ENCODE measurements around the gene ANKIB1.

Gene ANKIB1

DNA sequence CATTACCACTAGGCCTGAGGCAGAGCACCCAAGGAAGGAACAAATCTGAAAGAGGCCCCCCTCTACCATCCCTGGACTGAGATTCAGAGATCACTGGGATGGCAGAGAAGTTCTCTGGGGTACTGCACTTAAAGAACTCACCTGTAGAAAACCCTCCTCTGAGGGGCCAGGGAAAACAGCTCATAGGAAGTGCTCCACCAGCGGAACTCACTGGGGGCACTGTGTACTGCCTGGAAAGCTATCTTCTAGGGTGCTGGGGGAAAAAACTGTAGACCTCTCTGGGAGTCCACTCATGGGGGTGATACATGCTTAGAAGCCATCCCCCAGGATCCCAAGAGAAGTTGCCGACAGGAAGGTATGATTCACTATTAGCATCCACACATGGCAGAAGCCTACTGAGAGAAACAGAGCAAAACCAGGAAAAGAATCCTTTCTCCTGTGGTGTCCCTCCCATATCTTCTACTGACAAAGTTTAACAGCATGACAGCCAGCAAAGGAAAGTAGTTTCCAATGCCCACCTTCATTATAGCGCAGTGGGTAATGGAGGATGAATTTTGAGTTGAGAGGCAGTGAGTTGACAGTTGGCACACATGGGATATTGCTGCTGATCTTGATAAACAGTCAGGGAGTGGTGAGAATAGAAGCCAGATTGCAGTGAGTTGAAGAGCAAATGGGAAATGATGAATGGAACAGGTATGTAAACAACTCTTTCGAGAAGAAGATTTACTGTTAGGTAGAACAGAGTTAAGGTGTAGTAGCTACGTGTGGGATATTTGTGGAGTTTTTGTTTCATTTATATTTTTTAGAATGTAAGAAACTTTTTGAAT lies 20.9 kb downstream of the ANKIB1 start:
- DNase-seq: no peak

DNA sequence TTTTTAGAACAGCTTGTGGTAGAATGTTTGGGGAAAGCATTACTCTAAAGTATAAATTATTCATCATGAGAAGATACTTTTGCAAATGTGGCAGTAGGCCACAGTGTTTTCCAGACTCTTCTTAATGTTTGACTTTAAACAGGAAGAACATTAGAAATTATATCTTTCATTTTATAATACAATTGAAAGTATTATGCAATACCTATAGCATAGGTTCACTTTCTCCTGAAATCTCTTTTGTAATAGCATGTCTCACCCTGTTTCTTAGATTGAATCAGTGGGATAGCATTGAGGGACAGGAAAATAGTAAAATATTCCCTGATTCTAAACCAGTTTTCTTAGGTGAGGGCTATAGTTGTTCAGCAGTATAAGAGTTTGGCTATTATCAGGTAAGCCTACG lies 23.1 kb downstream of the ANKIB1 start:
- no peak for DNase-seq

DNA sequence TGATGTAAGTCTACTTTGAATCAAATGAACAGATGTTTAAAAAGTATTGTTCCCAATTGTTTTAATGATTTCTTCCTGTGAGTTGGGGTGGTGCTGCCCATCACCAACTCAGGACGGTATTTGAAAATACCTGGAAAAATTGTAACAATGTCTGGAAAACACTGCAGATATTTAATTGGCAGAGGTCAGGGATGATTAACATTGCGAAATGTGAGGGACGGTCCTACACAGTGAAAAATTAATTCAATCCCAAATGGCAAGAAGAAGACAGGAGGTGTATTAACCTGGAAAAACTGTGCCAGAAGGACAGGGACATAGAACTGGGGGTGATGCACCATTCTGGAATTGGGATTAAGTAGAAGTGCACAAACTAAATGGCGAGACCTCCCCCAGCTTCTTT lies 29.6 kb downstream of the ANKIB1 start:
- no peak for DNase-seq

DNA sequence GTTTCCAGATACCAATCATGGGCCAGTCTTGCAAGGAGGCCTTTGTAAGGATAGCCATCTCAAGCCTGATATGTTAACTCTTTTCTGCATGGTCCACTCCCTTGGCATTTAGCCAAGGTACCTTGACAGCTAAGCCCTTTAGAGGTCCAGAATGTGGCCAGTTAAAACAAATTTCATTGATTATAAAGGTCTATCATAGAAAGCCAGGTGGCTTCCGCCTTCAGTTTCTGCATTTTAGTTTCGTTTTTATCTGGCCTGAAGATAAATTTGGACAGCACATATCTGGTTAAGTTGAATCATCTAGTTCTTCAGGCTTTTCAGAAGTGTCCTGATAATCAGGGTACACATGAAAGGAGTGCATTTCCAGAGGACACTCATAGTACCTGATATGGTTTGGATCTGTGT lies 30.7 kb downstream of the ANKIB1 start:
- DNase-seq: no peak

DNA sequence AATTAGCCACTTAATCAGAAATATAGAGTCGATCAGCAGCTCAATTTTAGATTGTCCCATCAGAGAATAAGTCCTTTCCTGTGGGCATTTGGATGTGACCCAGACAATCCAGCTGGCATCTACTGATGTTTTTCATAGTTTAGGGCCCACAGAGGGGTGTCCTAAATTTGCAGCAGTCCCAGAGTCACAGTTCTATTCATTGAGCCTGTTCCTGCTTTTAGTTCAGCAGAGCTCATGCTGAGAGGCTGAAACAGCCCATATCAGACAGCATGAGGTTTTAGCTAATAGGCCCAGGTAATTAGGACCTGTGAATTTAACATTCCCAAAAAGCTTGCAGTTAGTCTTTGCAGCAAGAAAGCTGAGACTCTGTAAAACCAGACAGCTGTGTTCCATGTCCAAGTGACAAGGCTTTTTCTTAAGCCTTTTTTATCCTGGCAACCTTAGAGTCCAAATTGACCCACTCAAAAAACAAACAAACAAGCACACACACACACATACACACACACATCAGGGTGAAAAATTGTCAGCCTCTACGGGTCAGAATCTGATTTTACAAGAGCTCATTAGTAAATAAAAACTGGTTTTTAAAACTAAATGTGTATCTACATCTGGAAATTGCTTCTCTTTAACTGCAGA lies 33.7 kb downstream of the ANKIB1 start:
- DNase-seq: no peak

DNA sequence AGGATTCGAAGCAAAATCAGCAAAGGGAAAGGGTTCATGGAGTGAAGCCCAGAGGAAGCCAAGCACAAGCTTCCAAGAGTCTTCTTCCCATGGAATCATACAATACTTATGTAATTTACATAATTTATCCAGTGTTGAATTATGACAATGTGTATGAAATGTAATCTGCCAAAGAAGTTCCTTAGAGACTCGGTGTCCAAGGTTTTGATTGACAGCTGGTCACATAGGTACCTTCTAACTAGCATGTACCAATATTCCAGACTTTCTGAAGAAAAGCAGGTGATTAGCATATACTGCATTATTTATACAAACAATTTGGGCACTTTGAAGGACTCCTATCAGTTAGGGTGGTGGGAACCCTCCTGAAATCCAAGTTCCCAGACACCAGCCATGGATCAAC lies 35.3 kb downstream of the ANKIB1 start:
- DNase-seq: no peak

DNA sequence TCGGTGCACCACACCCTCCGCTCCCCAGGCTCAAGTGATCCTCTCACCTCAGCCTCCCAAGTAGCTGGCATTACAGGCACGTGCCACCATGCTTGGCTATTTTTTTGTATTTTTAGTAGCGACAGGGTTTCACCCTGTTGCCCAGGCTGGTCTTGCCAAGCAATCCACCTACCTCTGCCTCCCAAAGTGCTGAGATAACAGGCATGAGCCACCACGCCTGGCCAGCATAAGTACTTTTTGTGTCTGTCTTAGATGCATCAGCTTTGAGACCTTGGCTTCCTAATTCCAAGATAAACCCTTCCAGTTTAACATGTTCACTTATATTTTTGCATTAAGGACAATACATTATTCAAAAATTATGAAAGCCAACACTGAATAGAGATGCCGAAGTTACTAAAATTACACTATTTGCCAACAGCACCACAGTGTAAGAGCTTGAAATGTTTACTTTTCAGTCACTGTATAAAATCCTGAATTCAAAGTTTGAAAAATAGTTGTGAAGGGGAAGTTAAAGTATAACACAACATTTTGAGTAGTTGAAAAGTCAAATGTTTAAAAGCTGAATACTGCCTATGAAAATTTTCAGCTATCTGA lies 36.5 kb downstream of the ANKIB1 start:
- no peak for DNase-seq

DNA sequence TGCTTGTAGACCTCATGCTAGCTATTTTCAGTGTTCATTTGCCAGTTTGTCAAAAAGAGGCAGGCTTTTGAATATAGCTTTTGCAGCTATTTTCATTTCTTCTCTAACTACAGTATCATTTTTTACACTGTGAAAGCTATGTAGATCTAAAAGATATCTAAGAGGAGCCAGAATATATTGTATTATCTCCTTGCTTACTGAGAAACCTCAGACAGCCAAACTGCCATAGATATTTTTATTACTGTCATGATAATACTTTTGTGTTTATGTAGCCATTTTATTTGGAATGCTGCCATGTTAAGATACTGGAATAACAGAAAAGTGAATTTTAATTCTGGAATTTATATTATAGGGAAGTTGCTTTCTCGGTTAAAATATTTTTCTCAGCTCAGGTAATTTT lies 37.2 kb downstream of the ANKIB1 start:
- no peak for DNase-seq

DNA sequence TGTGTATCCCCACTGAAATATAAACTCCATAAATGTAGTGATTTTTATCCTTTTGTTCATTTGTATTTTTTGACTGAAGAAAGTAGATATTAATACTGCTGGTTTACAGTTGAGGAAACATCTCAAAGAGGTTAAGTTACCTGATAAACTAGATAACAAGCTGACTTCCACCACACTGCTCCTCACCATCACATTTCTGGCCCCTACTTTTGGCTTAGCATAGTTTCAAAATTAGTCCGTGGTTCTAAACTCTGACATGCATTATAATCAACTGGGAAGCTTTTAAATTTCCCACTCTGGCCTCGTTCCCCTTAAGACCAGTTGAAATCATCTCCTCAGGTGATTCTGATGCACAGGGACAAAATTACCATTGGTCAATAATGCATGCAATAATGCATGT lies 43.5 kb downstream of the ANKIB1 start:
- DNase-seq: no peak

DNA sequence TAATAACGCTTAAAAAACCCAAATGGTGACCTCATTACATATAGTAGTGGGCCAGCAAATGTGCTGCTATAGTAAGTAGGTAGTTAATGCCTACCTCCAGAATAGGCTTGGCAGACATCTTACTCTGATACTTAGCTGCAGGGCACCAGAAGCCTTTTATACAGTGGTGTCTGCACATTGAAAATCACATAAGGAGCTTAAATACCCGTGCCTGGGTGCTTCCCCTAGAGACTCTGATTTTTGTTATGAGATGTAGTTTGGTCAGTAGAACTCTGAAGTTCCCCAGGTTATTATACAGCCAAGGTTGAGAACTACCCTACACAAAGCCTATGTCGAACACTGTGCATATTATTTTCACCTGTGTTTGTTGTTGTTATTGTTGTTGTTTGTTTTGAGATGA lies 47.2 kb downstream of the ANKIB1 start:
- no peak for DNase-seq

DNA sequence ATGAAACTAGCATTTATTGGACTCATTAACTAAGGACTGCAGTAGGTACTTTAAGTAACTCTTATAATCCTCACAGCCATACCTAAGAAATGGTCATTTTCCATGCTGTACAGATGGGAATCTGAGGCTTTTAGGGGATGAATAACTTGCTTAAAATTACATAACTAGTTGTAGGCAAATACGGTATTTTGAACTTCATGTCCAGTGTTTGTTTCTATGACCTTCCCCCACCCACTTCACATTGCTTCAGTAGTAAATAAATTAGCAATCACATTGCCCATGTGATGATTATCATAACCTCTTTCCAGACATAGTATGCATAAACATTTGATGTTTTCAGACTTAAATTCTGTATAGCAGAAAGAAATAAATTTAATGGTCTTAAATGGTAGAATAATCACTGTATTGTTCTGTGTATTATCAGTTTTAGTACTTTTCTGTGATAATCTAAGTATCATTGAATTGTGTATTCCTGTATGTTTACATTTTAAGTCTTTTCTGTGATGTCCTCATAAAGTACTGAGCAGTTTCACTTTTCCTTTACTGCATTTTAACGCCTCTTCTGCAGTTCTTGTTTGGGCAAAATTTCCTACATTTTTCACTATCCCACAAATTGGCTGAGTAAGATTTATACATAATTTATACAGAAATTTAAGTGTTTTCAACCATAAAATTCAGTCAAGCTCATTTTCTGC lies 48.3 kb downstream of the ANKIB1 start:
- no peak for DNase-seq

DNA sequence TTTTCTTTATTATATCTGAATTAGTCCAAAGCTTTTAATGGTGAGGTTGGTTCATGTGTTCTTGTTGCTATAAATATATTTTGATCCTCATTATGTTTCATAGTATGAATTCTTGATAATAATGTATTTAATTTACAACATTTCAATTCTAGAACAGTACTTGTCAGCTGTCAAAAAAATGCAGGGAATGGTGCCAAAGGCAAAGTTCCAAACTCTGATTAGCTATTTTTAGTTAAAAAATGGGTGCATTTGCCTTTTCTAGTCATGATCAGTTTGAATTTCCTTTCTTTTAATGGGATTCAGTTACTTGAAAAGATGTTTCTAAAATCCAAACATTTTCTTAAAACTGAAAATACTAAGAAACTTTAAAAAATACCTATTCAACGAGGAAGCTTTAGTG lies 49.6 kb downstream of the ANKIB1 start:
- no peak for DNase-seq

DNA sequence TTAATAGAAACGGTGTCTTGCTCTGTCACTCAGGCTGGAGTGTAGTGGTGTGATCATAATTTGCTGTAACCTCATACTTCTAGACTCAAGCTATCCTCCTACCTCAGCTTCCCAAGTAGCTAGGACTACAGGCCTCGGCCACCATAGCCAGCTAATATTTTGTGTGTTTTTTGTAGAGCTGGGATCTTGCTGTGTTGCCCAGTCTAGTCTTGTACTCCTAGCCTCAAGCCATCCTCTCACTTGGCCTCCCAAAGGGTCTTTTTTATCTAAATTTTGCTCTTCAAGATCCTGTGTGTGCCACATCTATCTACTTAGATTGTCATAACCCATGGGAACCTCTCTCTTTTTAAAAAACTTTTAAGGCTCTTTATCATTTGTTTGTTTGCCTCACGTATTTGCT lies 50.5 kb downstream of the ANKIB1 start:
- no peak for DNase-seq

DNA sequence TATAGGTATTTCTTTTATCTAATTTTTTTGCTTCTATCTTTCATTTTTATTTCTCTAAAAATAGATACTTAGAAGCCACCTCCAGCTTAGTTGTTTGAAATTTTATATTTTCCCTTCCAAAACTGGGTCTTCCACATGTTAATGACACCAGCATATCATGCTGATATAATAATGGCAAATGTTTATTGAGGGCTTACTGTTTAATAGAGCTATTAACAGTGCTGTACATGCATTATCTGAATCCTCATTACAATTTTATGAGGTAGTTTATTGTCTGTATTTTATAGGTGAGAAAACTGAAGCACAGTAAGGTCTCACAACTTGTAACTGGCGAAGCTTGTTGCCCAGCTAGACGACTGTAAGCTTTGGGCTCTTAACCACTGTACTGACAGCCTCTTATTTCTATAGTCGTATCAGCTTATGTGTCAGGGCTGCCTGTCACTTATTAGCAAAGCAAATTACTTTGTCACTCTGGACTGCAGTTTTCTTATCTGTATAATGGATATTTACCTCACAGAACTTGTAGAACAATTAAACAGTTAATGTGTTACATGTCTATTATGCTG lies 51.2 kb downstream of the ANKIB1 start:
- DNase-seq: no peak

DNA sequence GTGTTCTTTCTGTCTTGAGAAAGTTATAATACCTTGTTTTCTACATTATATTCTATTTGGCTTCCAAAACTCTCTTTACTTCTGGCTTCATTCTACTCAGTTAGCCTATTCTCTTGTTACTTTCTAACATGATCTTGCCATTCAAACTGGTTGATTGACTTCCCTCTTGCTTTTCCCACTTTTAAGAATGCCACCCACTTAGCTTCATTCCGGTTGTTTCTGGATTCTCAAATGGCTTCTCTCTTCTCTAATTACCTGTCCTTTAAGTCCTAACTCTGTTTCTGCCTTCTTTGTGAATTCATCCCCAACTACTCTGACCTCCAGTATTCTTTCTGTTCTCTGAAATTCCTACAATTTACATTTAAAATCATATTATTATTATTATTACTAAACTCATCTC lies 52.0 kb downstream of the ANKIB1 start:
- DNase-seq: no peak

DNA sequence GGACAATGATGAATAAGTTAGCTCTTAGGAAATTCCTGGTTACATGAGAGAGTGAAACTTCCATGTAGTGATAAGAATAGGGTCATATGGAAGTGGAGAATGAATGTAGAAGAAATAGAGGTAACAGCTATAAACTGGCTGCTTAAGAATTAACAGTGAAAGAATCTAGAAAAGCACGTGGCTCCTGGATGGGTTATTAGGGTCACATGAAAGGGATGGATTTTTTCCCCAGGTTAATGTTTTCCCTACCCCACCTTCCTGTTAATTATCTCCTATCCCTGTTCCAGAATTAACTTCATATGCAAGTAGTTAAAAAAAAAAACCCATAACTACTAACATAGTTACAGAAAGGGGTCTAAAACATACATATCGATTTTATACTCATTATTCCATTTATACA lies 58.0 kb downstream of the ANKIB1 start:
- no peak for DNase-seq

DNA sequence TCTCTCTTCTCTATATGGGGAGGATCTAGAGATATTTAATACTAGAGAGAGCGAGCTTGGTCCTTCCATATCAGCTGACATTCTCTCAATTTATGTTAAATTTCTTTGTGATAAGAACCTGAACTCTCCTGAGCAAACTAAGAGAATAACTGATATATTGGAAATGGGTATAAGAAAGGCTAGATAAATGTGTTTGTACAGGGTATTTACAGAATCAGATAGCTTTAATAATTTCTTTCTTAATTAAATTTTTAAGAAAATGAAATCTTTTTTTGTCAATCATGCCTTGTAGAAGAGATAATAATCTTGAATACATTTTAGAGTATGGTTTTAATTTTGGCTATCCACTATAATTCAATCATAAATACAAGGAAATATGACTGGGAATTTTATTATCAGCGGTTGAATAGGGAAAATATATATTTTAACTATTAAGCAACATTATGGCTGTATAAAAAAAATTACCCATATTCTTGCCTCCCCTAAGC lies 58.7 kb downstream of the ANKIB1 start:
- DNase-seq: no peak

DNA sequence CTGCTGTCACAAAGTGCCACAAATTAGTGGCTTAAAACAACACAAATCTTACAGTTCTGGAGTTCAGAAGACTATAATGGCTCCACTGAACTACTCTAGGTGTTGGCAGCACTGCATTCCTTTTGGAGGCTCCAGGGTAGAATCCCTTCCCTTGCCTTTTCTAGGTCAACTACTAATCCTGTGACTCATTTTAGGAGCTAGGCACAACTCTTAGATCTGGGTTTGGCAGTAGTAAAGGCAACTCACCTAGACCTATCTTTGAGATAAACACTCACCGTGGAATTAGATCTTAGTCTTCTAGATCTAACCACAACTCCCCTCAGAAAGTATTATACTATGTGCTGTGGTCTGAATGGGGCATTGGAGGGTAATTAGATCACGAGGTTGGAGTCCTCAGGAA lies 60.4 kb downstream of the ANKIB1 start:
- no peak for DNase-seq

DNA sequence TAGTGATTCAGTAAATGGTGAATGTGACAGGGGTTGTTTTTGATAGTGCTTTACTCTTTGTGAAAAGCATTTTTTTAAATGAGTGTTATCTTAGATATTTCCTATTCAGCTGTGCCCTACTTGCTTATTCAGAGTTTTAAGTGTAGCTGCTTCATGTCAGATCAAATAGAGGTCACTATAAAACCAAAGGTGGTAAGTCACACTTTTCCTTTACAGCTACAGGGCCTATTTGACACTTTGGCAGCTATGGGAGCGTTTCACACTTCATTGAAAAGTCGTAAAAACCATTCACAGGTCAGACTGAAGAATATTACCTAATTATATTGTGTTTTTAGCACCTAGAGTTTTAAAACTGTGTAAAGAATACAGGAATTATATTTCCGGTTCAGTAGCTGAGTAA lies 67.3 kb downstream of the ANKIB1 start:
- DNase-seq: no peak

DNA sequence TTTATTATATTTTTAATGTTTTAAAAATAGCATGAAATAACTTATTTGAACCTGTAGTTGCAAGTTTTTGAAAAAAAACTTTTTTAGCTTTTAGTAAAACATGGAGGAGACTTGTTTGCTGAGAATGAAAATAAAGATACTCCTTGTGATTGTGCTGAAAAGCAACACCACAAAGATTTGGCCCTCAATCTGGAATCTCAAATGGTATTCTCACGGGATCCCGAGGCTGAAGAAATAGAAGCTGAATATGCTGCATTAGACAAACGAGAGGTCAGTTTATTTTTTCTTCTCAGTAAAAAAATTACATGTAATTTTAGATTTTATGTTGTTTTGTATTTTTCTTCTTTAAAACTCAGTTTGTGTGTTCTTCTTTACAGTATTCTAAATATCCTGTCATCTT lies 73.5 kb downstream of the ANKIB1 start:
- no peak for DNase-seq

DNA sequence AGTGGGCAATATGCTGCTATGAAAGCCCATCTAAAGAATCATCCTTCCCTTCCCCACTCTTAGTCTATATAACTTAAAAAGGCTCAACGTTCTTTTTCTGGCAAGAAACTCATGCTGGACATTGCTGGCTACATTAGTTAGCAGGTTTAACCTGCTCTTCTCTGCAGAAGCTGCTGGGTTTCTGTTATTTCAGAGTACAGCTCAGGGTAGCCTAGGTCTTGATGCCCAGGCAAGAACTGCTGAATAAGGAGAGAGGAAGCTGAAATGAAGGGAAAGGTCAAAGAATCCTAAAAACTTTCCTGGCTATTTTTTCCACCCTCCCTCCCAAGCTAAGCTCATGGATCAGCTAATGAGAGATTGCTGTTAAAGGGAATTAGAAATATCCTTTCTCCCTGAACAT lies 79.4 kb downstream of the ANKIB1 start:
- no peak for DNase-seq

DNA sequence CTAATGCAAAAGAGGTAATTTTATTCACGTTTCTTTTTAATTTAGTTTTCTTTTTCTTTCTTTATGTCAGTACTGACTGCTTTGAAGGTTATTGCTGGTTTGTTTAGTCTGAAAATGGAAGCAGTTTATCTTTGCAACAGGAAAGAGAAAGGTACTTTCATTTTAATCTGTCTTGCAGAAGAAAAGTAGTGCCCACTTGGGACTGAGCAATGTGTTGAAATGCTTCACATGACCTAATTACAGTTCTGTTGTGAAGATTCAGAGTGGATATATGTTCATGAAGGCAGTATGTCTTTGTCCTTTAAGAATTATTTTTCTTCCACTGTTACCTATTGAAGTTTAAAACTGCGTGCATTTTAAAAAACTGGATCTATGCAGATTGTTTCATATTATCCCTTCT lies 80.1 kb downstream of the ANKIB1 start:
- DNase-seq: no peak

DNA sequence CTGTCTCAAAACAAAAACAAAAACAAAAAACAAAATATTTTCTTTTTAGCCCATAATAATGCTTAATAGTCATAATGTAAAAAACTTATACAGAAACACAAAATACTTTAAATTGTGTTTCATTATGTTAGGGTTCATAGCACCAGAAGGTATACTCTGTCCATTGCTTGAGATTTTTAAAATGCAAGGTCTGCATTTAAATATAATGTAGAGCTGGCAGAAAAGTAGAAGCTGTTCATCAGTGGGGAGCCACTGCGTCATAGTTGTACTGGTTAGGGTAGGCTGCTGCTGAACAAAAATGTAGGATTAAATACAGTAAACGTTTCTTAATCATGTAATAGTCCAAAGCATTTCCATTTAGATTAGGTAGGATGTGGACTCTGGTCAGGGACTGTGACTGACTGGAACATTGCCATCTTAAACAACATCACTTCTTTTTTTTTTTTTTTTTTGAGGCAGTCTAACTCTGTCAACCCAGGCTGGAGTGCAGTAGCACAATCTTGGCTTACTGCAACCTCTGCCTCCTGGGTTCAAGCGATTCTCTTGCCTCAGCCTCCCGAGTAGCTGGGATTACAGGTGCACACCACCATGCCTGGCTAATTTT lies 85.2 kb downstream of the ANKIB1 start:
- no peak for DNase-seq

All from NCI-H510A treated with DMSO at 0.1 percent for 48 hours (cell line).